Measurements from ENCODE around the gene FOXC1. TPM values are rescaled to one million over a fixed set of nuclear protein-coding genes. Genes with fewer than 3 reads are reported as not detected.

The FOXC1 gene
- total RNA-seq, 2 donors from 2014 or later = 0.36 to 0.57 TPM

DNA sequence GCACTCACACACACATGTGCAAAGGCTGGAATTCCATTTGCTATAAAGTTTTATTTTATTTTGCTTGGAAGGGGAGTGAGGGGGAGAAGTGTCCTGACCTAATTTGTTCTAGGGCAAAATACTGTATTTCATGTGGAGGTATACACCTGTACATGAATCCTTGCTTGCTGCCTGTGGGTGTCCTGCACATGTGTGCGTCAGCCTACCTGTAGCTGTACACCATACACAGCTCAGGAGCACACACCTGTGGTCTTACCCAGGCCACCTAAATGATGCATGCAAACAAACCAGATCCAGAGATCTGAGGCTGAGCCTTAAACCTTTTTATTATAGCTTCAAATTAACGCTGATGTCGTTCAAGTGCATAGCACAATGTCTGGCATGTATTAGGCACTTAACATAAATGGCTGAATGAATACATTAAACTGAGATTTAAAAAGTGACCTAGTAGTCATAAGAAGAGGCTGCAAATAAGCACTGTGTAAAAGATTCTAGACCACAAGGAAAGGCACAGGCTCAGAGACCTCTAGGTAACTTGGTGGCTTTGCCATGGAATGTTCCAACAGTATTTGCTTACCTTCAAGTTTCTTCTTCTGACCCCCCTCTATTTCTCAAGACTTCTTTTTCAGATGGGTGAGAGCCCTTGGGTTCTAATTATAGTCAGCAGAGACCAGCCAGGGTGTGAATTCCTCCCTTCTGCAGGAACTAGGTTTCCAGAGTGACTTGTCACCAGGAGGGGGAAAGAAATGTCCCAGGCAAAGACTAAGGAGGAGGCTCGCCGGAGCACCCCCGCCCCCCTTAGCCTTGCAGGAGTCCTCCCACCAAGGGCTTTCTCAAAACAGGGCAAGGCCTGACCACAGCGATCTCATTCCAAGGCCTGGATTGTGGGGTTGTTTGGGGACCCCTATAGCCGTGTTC lies 13.4 kb downstream of the FOXC1 start:
- DNase-seq (ENCODE audit: low spot score) (no peak), ATAC-seq (no peak)
- Mint-ChIP-seq H3K9me3 (no peaks in the 10 kb centered on the region), H3K27me3 (peaks cover 28 to 34% of the 10 kb centered on the region in 2 donors), H3K36me3 (peaks cover 6% of the 10 kb centered on the region), H3K27ac (no peak overlapping the region), H3K4me3 (peak overlapping the region; percentile 49), H3K4me1 (ENCODE audit: low read depth in 2 of 2) (peaks cover 10 to 15% of the 10 kb centered on the region in 2 donors)

DNA sequence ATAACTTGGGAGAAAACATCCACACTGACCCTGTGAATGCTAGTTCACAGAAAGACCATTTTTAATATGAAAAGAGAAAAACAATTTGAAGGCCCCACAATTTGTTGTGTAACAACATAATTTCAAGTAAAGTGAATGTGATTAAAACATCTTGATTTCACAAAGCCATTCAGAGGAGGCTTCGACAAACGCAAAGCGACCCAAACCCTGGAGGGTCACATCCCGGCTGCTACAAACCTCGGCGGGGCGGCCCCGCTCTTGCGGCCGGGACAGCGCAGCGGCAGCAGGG lies 14.0 kb downstream of the FOXC1 start:
- Mint-ChIP-seq H3K4me1 (ENCODE audit: low read depth in 2 of 2) (peaks cover 8 to 15% of the 10 kb centered on the region in 2 donors), H3K4me3 (peak overlapping the region; percentile 49), H3K36me3 (peaks cover 6% of the 10 kb centered on the region), H3K9me3 (no peaks in the 10 kb centered on the region), H3K27ac (no peak overlapping the region), H3K27me3 (peaks cover 27 to 33% of the 10 kb centered on the region in 2 donors)
- ATAC-seq (no peak), DNase-seq (ENCODE audit: low spot score) (no peak)

DNA sequence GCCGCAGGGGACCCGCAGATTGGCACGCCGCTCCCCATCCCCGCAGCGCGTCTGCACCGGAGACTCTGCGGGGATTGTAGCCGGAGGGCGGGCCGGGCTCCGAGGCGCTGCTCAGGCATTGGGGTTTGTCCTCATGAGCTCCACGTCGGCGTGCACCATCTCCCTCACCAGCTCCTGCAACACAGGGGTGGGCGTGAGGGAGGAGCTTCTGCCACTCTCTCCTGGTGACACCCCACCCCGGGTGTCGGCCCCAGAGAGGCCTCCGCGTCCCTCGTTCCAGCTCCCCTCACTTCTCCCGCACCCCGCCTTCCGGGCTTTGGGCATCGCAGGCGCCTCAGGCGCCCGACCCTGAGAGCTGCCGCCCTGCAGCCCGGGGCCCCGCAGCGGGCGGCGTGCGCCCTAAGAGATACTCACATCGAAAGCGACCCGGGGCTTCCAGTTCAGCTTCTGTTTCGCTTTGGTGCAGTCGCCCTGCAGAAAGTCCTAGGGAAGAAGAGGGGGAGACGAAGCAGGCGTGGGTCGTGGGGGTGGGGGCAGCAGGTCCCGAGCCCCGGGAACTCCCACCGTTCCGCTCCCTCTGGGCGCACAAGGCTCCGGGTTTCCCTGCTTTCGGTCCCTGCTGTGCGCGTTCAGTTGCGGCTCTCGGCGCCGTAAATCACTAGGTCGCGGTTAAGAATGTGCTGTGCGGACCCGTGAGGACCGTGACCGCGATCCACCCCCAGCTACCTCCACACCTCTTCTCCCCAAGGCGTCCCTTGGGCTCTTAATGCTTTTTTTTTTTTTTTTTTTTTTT lies 14.5 kb downstream of the FOXC1 start:
- peaks cover 32 to 35% of the 10 kb centered on the region in 2 donors for H3K27me3 Mint-ChIP-seq
- no peak overlapping the region for H3K27ac Mint-ChIP-seq
- peaks cover 8 to 15% of the 10 kb centered on the region in 2 donors for H3K4me1 Mint-ChIP-seq (ENCODE audit: low read depth in 2 of 2)
- H3K9me3 Mint-ChIP-seq = no peaks in the 10 kb centered on the region
- peaks cover 6% of the 10 kb centered on the region for H3K36me3 Mint-ChIP-seq
- DNase-seq (ENCODE audit: low spot score) (no peak), ATAC-seq (peak; percentile 69 to 82)
- H3K4me3 Mint-ChIP-seq = peak overlapping the region; percentile 78

DNA sequence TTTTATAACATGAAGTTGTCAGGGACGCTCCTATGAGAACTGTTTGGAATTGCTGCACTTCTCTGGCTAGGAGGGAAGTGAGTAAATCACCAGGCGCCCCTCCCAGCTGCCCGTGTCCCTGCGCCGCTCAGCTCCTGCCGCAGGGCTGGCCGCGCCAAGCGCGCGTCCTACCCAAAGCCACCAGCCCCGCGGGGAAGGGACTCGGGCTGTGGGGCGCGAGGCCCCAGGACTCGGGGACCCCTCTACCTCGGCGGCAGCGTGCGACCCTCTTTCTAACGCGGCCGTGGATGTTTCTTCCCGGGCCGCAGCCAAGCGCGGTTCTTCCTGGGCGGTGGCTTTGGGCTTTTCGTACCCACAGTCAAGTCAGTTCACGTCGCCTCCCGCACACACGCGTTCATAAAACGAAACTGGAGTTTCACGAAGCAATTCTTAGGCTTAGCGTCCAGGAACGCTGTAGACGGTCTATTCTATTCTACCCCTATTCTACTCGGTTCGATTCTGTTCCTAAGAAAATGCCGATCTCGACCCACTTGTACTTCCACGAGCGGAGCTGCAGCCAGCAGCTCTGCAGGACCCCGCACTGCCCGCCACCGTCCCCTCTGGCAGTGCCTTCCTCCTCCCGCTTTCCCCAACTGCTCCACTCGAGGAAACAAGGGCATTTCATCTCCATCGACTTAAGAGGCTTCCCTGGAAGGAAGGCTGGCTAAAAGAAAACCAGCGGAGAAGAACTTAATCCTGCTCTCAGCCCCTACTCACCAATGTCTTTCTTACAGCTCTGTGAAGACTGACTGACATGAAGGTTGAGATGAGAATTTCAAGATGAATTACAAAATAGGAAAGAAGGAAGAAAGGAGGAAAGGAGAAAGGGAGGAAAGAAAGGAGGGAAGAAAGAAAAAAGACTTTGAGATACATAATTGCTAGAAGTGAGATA lies 15.4 kb downstream of the FOXC1 start:
- Mint-ChIP-seq H3K27ac (no peak overlapping the region), H3K27me3 (peaks cover 33 to 35% of the 10 kb centered on the region in 2 donors), H3K4me1 (ENCODE audit: low read depth in 2 of 2) (peaks cover 8 to 15% of the 10 kb centered on the region in 2 donors), H3K4me3 (peak overlapping the region; percentile 78), H3K36me3 (peaks cover 6% of the 10 kb centered on the region), H3K9me3 (no peaks in the 10 kb centered on the region)
- ATAC-seq = peak; percentile 34 to 40
- no peak for DNase-seq (ENCODE audit: low spot score)

DNA sequence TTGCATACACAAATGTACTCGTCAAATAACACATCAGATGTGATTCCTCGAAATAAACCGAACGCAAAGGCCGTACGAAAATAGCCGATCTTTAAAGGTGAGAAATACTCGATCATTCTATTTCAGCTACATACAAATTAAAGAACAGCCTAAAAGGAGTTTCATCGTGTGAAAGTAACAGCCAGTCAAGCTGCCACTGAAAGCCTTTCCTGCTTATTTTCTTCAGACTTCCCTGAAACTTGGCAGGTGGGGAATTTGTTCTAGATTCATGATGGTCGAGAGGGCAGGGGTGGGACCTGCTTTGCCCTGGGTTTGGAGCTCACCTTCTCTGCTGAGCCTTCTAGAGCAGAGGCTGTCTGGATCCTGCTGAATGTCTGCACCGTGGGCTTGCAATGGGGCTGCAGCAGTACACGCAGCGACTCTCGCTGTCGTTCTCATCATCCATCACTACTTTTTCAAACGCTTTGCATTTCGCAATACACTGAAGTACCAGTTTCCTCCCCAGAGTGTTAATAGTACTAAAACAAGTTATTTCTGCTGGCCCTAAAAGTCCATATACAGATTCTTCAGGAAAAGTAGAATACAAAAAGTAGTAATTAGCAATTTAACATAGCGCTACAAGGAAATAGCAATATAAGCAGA lies 16.2 kb downstream of the FOXC1 start:
- peak overlapping the region; percentile 78 for H3K4me3 Mint-ChIP-seq

DNA sequence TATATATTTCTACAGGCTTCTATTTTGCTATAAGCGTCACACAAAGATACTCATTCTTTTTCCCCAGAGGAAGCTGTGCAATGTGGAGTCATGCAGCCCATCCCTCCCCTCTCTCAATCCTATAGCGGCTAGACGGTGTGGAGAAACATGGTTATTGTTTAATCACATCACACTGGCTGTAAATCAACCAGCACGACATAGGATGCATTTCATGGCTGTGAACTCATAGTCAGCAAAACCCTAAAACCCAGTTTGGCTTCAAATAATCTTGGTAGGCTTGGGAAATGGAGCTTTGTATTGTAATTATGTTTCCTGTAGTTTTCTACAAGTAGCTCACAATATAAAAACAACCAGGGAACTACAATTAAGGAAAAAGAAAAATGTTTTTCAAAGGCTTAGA lies 16.8 kb downstream of the FOXC1 start:
- Mint-ChIP-seq H3K27me3 (peaks cover 33 to 37% of the 10 kb centered on the region in 2 donors), H3K4me3 (no peak overlapping the region), H3K9me3 (no peaks in the 10 kb centered on the region), H3K4me1 (ENCODE audit: low read depth in 2 of 2) (peaks cover 8 to 15% of the 10 kb centered on the region in 2 donors), H3K36me3 (peaks cover 6% of the 10 kb centered on the region), H3K27ac (no peak overlapping the region)
- ATAC-seq (no peak), DNase-seq (ENCODE audit: low spot score) (no peak)

More for the DNA sequence above, 16.2 kb downstream of the FOXC1 start:
- no peak for DNase-seq (ENCODE audit: low spot score)
- peaks cover 8 to 15% of the 10 kb centered on the region in 2 donors for H3K4me1 Mint-ChIP-seq (ENCODE audit: low read depth in 2 of 2)
- H3K27me3 Mint-ChIP-seq = peaks cover 33 to 37% of the 10 kb centered on the region in 2 donors
- ATAC-seq = no peak
- peaks cover 6% of the 10 kb centered on the region for H3K36me3 Mint-ChIP-seq
- H3K9me3 Mint-ChIP-seq = no peaks in the 10 kb centered on the region
- H3K27ac Mint-ChIP-seq = no peak overlapping the region

DNA sequence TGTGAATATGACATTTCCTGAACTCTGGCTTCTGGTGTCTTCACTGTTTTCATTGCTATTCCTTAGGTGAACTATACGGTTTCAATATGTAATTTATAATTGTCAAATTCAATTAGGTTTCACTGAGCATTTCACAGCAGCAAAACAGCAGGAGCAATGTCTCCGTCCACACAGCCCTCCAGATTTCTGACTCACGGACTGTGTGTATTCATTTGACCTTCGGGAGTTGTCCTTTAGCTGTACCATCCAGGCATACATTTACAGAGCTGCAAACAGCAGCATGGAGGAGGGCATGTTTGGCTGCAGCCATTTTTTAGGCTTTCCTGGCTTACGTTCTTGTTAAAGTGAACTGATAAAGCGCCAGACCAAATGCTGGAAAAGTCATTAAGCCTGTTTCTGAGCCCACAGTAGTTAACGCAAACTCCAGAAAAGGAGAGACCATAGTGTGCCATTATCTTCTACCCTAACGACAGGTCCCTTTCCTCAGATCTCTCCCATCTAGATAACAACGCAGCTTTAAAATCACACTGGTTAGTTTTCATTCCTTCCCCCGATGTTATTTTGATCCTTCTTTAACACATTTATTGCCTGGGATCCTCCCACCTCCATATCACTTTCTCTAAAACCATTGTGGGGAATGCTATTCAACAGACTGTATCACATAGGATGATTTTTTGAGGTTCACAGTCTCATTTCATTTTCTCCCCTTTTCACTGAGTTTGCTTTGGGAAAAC lies 18.3 kb downstream of the FOXC1 start:
- DNase-seq (ENCODE audit: low spot score) (no peak), ATAC-seq (no peak)
- Mint-ChIP-seq H3K9me3 (no peaks in the 10 kb centered on the region), H3K27me3 (peaks cover 33 to 35% of the 10 kb centered on the region in 2 donors), H3K4me3 (no peak overlapping the region), H3K4me1 (ENCODE audit: low read depth in 2 of 2) (peaks cover 8 to 15% of the 10 kb centered on the region in 2 donors), H3K36me3 (no peaks in the 10 kb centered on the region), H3K27ac (no peak overlapping the region)

DNA sequence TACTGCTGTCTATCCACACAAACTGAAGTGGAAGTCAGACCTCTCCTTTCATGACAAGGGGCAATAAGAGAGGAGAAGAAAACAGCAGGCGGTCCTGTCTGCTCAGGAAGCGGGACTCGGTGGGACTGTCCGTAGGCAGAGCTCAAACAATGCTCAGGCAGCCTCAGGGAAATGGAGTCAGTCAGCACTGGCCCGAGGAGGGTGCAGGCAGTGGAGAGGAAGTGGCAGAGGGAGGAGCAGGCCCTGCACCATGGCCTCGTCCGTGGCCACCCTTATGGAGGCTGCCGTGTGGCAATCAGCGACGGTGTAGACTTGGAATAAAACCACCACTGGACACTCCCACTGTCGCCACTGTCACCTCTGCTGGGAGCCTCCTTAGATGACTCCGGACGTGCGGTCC lies 19.6 kb downstream of the FOXC1 start:
- peaks cover 8 to 15% of the 10 kb centered on the region in 2 donors for H3K4me1 Mint-ChIP-seq (ENCODE audit: low read depth in 2 of 2)
- peak in 1 of 2 donors; percentile 45 for ATAC-seq
- H3K4me3 Mint-ChIP-seq = no peak overlapping the region
- no peaks in the 10 kb centered on the region for H3K9me3 Mint-ChIP-seq
- H3K27ac Mint-ChIP-seq = no peak overlapping the region
- H3K27me3 Mint-ChIP-seq = peaks cover 32 to 33% of the 10 kb centered on the region in 2 donors
- H3K36me3 Mint-ChIP-seq = no peaks in the 10 kb centered on the region
- DNase-seq (ENCODE audit: low spot score) = no peak

DNA sequence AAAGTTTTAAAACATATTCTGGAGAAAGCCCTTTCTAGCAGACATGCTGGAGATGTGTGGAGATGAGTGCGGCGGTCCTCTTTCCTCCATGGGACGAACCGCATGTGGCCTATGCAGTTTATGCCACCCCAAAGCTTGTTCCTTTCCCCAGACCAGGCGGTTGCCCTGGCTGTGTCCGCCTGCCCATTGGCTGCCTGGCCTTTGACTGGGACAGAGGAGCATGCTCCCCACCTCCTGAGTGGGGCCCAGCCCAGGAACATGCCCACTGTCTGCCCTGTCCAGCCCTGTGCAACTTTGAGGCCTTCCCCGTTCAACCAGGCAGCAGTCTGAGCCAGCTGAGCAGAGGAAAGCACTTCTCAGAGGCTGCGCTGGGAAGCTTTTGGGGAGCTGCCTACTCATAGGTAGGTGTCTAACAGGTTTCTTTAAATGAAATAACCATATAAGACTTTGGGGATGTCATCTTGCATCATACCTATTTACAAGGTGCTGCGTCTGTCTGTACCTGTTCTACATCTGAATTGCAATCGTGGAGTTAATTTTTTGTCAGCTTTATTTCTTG lies 20.6 kb downstream of the FOXC1 start:
- Mint-ChIP-seq H3K4me3 (no peak overlapping the region), H3K27ac (no peak overlapping the region), H3K4me1 (ENCODE audit: low read depth in 2 of 2) (peaks cover 4 to 11% of the 10 kb centered on the region in 2 donors), H3K27me3 (peaks cover 29 to 30% of the 10 kb centered on the region in 2 donors), H3K9me3 (no peaks in the 10 kb centered on the region), H3K36me3 (no peaks in the 10 kb centered on the region)
- DNase-seq (ENCODE audit: low spot score) = no peak
- no peak for ATAC-seq

DNA sequence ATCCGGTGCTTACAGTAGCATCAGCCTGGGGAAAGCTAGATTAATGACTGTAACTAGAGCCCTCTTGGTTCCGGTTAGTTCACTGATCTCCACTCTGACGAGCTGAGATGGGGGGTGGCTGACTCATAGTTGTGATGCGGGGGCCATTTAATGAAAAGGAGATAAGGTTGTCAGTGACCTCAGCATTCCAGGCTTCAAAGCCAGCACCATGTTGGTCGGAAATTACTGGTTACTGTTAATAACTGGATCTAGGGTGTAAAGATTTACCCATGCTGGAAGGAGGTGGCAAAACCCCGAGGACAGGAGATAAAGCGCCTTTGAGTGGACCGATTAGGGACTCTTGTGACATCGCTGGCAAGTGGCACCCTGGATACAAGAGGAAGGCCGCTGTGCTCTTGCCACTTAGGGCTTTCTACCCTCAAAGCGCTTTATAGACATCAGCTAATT lies 21.1 kb downstream of the FOXC1 start:
- no peaks in the 10 kb centered on the region for H3K9me3 Mint-ChIP-seq
- H3K4me1 Mint-ChIP-seq (ENCODE audit: low read depth in 2 of 2) = peaks cover 0 to 6% of the 10 kb centered on the region in 2 donors
- no peak for DNase-seq (ENCODE audit: low spot score)
- no peak overlapping the region for H3K4me3 Mint-ChIP-seq
- H3K36me3 Mint-ChIP-seq = no peaks in the 10 kb centered on the region
- H3K27ac Mint-ChIP-seq = no peak overlapping the region
- peaks cover 25 to 26% of the 10 kb centered on the region in 2 donors for H3K27me3 Mint-ChIP-seq
- ATAC-seq = no peak

DNA sequence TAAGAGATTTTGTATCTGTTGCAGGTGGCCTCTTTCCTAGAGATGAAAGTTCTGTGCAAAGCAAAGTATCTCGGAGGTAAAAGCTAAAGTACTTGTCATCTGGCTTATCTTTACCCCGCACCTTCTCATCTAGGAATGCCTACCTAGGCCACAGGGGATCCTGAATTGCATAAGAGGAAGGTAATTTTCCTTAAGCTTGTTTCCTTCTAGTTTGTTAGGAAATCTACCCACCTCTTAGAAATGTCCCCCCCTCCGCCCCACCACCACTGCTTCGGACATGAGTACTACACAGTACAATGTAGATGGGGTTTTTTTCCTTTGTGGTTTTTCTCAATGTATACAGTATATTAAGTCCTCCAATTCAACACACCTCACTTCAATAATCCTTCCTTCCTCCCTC lies 21.5 kb downstream of the FOXC1 start:
- ATAC-seq (no peak), DNase-seq (ENCODE audit: low spot score) (no peak)
- Mint-ChIP-seq H3K9me3 (no peaks in the 10 kb centered on the region), H3K27me3 (peaks cover 20 to 22% of the 10 kb centered on the region in 2 donors), H3K4me1 (ENCODE audit: low read depth in 2 of 2) (peaks cover 0 to 3% of the 10 kb centered on the region in 2 donors), H3K36me3 (no peaks in the 10 kb centered on the region), H3K4me3 (no peak overlapping the region), H3K27ac (no peak overlapping the region)

DNA sequence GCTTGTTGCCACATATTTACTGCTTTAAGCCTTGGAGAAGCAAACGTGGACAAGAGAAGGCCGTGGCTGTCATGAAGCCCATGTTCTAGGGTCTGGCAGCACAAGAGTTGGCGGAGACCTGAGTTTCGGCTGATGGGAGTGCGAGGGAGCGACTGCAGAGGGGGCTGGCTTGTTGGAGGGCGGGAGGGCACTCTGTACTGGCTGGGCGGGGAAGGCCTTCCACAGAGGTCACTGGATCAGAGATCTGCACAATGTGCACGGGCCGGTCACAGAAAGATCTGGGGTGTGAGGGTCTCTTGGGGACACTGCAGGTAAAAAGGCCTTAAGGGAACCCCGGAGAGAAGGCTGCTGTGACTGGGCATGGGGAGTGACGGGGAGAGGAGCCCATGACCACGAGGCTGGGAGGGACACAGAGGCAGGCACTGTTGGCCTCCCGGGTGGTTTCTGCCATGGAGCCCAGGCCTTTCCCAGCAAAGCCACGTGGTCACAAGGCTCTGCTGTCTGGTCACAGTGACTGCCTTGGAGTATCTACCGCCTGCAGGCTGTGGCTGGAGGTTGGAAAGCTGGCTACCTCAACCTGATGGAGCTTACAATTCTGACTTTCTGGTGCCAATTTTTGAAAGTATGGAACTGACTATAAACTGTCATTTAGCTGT lies 23.8 kb downstream of the FOXC1 start:
- Mint-ChIP-seq H3K27ac (no peak overlapping the region), H3K36me3 (no peaks in the 10 kb centered on the region), H3K4me3 (no peak overlapping the region), H3K4me1 (ENCODE audit: low read depth in 2 of 2) (no peaks in the 10 kb centered on the region), H3K27me3 (peaks cover 8% of the 10 kb centered on the region in 2 donors), H3K9me3 (no peaks in the 10 kb centered on the region)
- no peak for DNase-seq (ENCODE audit: low spot score)
- no peak for ATAC-seq
